MM.1S (cell line): ENCODE measurements around the gene PDGFRB.

Source experiments
- DNase-seq: peaks from one replicate; pipeline ENCODE4 v3.0.0-alpha.2; 2015
- H2AFZ ChIP-seq: fragments of 300-600 bp; sonication (generic); 2 replicates; pipeline ENCODE4 v1.6.0; 2016; ENCODE audit warnings: antibody characterized with exemption, low read length
- H3F3A ChIP-seq: fragments of 300-600 bp; sonication (generic); 2 replicates; pipeline ENCODE4 v1.6.1; 2016; ENCODE audit warnings: mild to moderate bottlenecking, antibody characterized with exemption, low read length, moderate library complexity, mixed read lengths; ENCODE audit not compliant: insufficient read depth
- H3K27ac ChIP-seq: fragments of 300-600 bp; sonication (generic); 2 replicates; pipeline ENCODE4 v1.5.1; 2016; ENCODE audit warnings: mild to moderate bottlenecking, low read length
- H3K27me3 ChIP-seq: fragments of 300-600 bp; sonication (generic); replicated peaks from 2 replicates; pipeline ENCODE4 v1.6.0; 2016; ENCODE audit warnings: low read length; ENCODE audit not compliant: insufficient read depth
- H3K36me3 ChIP-seq: fragments of 300-600 bp; sonication (generic); replicated peaks from 2 replicates; pipeline ENCODE4 v1.6.1; 2016; ENCODE audit warnings: mild to moderate bottlenecking, low read length, mixed read lengths; ENCODE audit not compliant: insufficient read depth
- H3K4me1 ChIP-seq: fragments of 300-600 bp; sonication (generic); 2 replicates; pipeline ENCODE4 v1.6.1; 2016; ENCODE audit warnings: low read length, mixed read lengths
- H3K4me2 ChIP-seq: fragments of 300-600 bp; sonication (generic); 2 replicates; pipeline ENCODE4 v1.6.0; 2016; ENCODE audit warnings: low read depth, low read length
- H3K4me3 ChIP-seq: fragments of 300-600 bp; sonication (generic); 2 replicates; pipeline ENCODE4 v1.5.1; 2016; ENCODE audit warnings: low read length, mixed read lengths
- H3K79me2 ChIP-seq: fragments of 300-600 bp; sonication (generic); 2 replicates; pipeline ENCODE4 v1.6.1; 2016; ENCODE audit warnings: mixed run types, low read length, mixed read lengths
- H3K9ac ChIP-seq: fragments of 300-600 bp; sonication (generic); 2 replicates; pipeline ENCODE4 v1.6.1; 2016; ENCODE audit warnings: low read length, mixed read lengths
- H3K9me2 ChIP-seq: fragments of 300-600 bp; sonication (generic); replicated peaks from 2 replicates; pipeline ENCODE4 v1.6.1; 2016; ENCODE audit warnings: mild to moderate bottlenecking, low read length, mixed read lengths; ENCODE audit not compliant: insufficient read depth
- H3K9me3 ChIP-seq: fragments of 300-600 bp; sonication (generic); replicated peaks from 2 replicates; pipeline ENCODE4 v1.6.1; 2016; ENCODE audit warnings: mild to moderate bottlenecking, low read length, mixed read lengths; ENCODE audit not compliant: insufficient read depth
- H4K20me1 ChIP-seq: fragments of 300-600 bp; sonication (generic); 2 replicates; pipeline ENCODE4 v1.6.1; 2016; ENCODE audit warnings: mild to moderate bottlenecking, low read length, moderate library complexity, mixed read lengths; ENCODE audit not compliant: insufficient read depth
- CTCF ChIP-seq: fragments of 300-600 bp; sonication (generic); IDR thresholded peaks from 2 replicates; pipeline ENCODE4 v1.5.1; 2016; ENCODE audit warnings: antibody characterized with exemption, low read length, mixed read lengths
- EZH2 ChIP-seq: fragments of 300-600 bp; sonication (generic); optimal IDR thresholded peaks from 2 replicates; pipeline ENCODE3; 2017; ENCODE audit warnings: low read depth, mild to moderate bottlenecking, antibody characterized with exemption, low read length, mixed read lengths
- EZH2phosphoT487 ChIP-seq: fragments of 300-600 bp; sonication (generic); IDR thresholded peaks from 2 replicates; pipeline ENCODE4 v1.6.1; 2018; ENCODE audit warnings: antibody characterized with exemption, low read length

Gene PDGFRB

GRCh38 chr5:150175076-150175475 lies 19.4 kb upstream of the PDGFRB start:
- no peaks in the 10 kb centered on the region for H3K9me2 ChIP-seq
- H4K20me1 ChIP-seq: no peaks in the 10 kb centered on the region
- no peak overlapping the region for H3K9ac ChIP-seq
- no peaks in the 10 kb centered on the region for H3F3A ChIP-seq
- peaks cover 9% of the 10 kb centered on the region for H3K27me3 ChIP-seq
- H3K36me3 ChIP-seq: no peaks in the 10 kb centered on the region
- H3K4me1 ChIP-seq: no peaks in the 10 kb centered on the region
- no peak overlapping the region for H3K4me3 ChIP-seq
- H3K9me3 ChIP-seq: no peaks in the 10 kb centered on the region
- TF ChIP-seq CTCF (no peak), EZH2phosphoT487 (no peak), EZH2 (no peak)
- no peak overlapping the region for H3K27ac ChIP-seq
- DNase-seq: no peak
- H3K79me2 ChIP-seq: no peaks in the 10 kb centered on the region
- H2AFZ ChIP-seq: no peak overlapping the region
- H3K4me2 ChIP-seq: no peak overlapping the region

- Histone ChIP-seq H3K79me2 (no peaks in the 10 kb centered on the region), H3K4me3 (no peak overlapping the region), H4K20me1 (no peaks in the 10 kb centered on the region), H3K27ac (no peak overlapping the region), H3F3A (no peaks in the 10 kb centered on the region), H3K9me2 (no peaks in the 10 kb centered on the region), H3K9ac (no peak overlapping the region), H3K9me3 (no peaks in the 10 kb centered on the region), H3K36me3 (no peaks in the 10 kb centered on the region), H2AFZ (no peak overlapping the region), H3K27me3 (peaks cover 16% of the 10 kb centered on the region), H3K4me1 (no peaks in the 10 kb centered on the region), H3K4me2 (no peak overlapping the region)
- no peak for DNase-seq
- TF ChIP-seq EZH2phosphoT487 (no peak), EZH2 (no peak), CTCF (no peak)
These were observed 18.6 kb upstream of the PDGFRB start for GRCh38 chr5:150174285-150174684.

GRCh38 chr5:150173161-150173560 lies 17.5 kb upstream of the PDGFRB start:
- Histone ChIP-seq H3K9ac (no peak overlapping the region), H3K79me2 (no peaks in the 10 kb centered on the region), H3K27me3 (peaks cover 21% of the 10 kb centered on the region), H3F3A (no peaks in the 10 kb centered on the region), H3K4me1 (no peaks in the 10 kb centered on the region), H3K9me3 (no peaks in the 10 kb centered on the region), H3K36me3 (no peaks in the 10 kb centered on the region), H4K20me1 (no peaks in the 10 kb centered on the region), H3K27ac (no peak overlapping the region), H3K9me2 (no peaks in the 10 kb centered on the region), H3K4me2 (no peak overlapping the region), H2AFZ (no peak overlapping the region), H3K4me3 (no peak overlapping the region)
- no peak for TF ChIP-seq CTCF
- TF ChIP-seq EZH2phosphoT487: no peak
- TF ChIP-seq EZH2: no peak
- no peak for DNase-seq
